ENCODE data around the gene YDJC. TPM values are rescaled to one million over a fixed set of nuclear protein-coding genes. Genes with fewer than 3 reads are reported as not detected.

The YDJC gene
- total and polyA plus RNA-seq, 2 of the 13 experiments (the other 11 are each of a cell fraction or from before 2014, with no cell fraction given) = 15.3 to 32.0 TPM

DNA sequence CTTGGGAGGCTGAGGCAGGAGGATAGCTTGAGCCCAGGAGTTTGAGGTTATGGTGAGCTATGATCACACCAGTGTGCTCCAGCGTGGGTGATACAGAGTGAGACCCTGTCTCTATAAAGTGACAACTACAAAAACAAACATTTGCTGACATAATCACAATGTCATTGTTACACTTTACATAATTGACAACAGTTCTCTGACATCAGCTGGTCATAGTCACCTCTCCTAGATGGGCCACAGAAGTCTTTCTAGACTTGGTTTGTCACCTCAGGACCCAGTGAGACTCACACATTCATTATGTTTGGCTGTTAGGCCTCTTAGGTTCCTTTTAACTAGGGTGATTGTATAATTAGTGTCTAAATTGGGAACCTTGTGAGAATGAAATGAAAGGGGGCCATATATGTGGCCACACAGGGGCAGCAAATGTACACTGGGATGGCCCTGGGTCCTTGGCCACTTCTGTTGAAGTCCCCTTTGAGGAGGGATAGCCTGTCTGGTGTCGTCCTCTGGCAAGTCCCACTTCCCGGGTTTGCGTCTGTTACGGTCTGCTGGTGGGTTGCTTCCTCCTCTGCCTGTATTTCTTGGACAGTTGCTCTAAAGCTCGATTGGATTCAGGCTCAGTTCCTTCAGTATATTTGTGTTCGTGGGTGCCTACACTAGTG lies 30.2 kb upstream of the YDJC start (continued):
- TF ChIP-seq ARID5B (CRISPR knock-in tag; IDR thresholded peaks at IDR 0.05) (no peak), EEA1 (CRISPR knock-in tag; IDR thresholded peaks at IDR 0.05; ENCODE audit: borderline replicate concordance) (no peak), RNF2 (conservative IDR thresholded peaks at IDR 0.05; ENCODE audit: low read depth) (no peak), STAG1 (CRISPR knock-in tag; IDR thresholded peaks at IDR 0.05) (peak; percentile 34), MAFF (IDR thresholded peaks at IDR 0.05; ENCODE audit: low read depth, low read length) (peak; percentile 70), FOXK1 (CRISPR knock-in tag; IDR thresholded peaks at IDR 0.05; ENCODE audit: borderline replicate concordance, low read depth) (no peak), MXD3 (CRISPR knock-in tag; IDR thresholded peaks at IDR 0.05) (no peak)
- TF ChIP-seq, protein P1, sequence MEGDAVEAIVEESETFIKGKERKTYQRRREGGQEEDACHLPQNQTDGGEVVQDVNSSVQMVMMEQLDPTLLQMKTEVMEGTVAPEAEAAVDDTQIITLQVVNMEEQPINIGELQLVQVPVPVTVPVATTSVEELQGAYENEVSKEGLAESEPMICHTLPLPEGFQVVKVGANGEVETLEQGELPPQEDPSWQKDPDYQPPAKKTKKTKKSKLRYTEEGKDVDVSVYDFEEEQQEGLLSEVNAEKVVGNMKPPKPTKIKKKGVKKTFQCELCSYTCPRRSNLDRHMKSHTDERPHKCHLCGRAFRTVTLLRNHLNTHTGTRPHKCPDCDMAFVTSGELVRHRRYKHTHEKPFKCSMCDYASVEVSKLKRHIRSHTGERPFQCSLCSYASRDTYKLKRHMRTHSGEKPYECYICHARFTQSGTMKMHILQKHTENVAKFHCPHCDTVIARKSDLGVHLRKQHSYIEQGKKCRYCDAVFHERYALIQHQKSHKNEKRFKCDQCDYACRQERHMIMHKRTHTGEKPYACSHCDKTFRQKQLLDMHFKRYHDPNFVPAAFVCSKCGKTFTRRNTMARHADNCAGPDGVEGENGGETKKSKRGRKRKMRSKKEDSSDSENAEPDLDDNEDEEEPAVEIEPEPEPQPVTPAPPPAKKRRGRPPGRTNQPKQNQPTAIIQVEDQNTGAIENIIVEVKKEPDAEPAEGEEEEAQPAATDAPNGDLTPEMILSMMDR (CRISPR knock-in tag; IDR thresholded peaks at IDR 0.05) = peak; percentile 44
